GM15510 (cell line): ENCODE measurements around the gene C20orf96.

Experiments
- POLR2A ChIP-seq: IDR thresholded peaks from 3 replicates; pipeline ENCODE4 v1.6.1; 2011; ENCODE audit warnings: borderline replicate concordance; ENCODE audit not compliant: insufficient read length; ENCODE audit errors: extremely low read depth

C20orf96 gene

GRCh38 chr20:316316-317068, 25.9 kb upstream of the C20orf96 start:
- no peak for TF ChIP-seq POLR2A

DNA sequence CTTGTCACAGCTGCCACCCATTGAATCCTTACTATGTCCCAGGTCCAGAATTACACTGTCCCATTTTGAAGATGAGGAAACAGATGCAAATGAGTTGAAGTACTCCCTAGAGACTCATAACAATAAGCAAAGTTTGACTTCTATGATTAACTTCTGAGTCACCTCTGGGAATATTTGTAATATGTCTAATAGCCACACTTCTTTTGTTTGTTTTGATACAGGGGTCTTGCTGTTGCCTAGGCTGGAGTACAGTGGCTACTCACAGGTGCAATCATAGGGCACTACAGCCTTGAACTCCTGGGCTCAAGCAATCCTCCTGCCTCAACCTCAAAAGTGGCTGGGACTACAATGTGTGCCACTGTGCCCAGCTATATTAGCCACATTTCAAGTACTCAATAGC, 23.4 kb upstream of the C20orf96 start:
- TF ChIP-seq POLR2A = no peak

DNA sequence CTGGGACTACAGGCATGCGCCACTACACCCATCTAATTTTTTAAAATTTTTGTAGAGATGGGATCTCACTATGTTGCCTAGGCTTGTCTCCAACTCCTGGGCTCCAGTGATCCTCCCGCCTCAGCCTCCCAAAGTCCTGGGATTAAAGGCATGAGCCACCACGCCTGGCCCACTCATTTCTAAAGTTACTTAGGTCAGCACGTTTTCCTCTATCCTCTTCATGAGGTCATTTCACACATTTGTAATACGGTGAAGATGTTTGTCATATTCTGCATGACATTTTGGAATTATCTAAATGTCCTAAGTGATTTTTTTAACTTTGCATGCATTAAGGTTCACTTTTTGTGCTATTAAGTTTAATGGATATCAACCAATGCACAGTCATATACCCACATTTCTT, 22.9 kb upstream of the C20orf96 start:
- TF ChIP-seq POLR2A = no peak

DNA sequence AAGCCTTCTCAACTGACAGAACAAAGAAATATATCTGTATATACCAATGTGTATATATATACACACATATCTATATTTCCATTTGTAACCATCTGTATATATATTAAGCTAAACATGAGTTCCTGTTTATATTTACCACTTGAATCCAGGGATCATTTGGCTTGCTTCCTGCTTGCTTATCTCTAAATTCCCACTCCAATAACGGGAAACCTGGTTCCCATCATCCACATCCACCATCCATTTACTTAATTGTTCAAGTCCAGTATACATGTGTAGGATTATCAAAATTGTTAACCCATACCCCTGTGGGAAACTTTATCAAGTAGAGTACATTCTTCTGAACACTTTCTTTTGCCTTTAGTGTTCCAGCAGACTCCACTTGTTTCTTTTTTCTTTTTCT, 22.3 kb upstream of the C20orf96 start:
- no peak for TF ChIP-seq POLR2A

- no peak for TF ChIP-seq POLR2A
Measured at GRCh38 chr20:312067-312466, 21.5 kb upstream of the C20orf96 start.

DNA sequence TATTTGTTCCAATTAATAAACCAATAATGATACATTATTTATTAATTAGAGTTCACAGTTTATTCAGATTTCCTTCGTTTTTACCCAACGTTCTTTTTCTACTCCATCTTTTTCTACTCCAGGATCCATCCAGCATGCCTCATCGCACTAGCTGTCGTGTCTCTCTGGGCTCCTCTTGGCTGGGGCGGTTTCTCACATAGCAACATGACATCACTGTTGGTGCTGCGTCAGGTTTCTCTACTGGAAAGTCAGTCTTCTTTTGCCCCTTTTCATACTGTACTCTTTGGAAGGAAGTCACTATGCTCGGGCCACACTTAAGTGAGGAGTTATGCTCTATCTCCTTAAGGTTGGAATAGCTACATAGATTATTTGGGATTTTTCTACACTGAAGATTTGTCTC, 21.1 kb upstream of the C20orf96 start:
- no peak for TF ChIP-seq POLR2A

GRCh38 chr20:310645-311044, 20.1 kb upstream of the C20orf96 start:
- TF ChIP-seq POLR2A = no peak

DNA sequence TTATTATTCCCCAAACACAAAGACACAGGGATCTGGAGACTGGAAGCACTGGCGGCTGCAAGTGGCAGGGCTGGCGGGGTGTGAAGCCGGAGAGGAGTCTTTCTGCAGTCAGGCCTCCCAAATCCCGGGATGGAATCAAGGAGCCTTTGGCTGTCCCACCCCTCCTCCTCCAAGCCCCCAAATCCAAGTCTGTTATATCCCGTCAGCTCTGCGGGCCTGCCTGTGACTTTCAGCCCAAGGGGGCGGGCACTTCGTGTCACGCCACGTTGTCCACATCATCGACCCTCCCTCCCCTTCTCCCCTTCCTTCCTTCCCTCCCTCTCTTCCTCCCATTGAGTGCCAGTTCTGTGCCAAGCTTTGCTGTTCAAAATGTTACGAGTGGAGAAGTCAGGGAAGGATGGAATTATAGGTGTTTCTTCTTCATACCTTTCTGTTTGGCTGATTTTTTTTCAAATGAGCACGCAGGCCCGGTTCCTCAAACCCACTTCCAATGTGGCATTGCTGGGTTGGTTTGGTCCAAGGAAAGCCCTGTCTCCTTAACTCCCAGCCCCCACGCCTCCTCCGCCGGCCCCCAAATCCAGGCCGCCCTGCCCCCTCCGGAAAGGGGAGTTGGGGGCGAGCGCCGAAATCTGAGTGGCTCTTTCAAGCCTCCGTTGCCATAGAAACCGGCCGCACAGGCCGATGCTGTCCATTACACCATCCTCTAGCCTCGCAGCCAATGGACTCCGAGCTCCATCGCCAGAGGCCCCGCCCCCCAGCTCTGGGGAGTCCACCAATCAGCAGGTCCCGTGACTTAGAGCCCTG, 19.5 kb upstream of the C20orf96 start:
- no peak for TF ChIP-seq POLR2A

DNA sequence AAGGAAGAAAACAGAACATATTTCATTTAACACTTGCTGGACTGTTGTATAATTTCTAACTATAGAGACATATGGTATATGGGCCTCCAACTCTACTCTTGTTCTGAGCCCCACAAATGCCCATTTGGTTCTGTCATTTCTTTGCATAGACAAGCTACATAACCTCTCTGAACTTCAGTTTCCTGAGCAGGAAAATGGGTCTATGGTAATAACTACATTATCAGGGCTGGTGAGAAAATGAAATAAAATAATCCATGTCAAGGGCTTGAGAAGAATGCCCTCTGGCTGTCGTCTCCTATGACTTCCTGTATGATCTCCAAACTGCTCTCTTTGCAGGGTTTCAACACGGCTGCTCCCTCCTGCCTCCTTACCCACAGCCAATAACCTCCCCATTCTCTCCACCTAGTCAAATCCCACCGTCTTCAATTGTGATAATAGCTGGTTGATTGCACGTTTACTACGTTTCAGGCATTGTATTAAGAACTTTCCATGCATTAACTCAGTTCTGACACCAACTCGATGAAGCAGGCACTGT, 18.8 kb upstream of the C20orf96 start:
- no peak for TF ChIP-seq POLR2A

- no peak for TF ChIP-seq POLR2A
Measured at GRCh38 chr20:308427-309038, 18.0 kb upstream of the C20orf96 start.

GRCh38 chr20:305745-306144, 15.2 kb upstream of the C20orf96 start:
- no peak for TF ChIP-seq POLR2A

DNA sequence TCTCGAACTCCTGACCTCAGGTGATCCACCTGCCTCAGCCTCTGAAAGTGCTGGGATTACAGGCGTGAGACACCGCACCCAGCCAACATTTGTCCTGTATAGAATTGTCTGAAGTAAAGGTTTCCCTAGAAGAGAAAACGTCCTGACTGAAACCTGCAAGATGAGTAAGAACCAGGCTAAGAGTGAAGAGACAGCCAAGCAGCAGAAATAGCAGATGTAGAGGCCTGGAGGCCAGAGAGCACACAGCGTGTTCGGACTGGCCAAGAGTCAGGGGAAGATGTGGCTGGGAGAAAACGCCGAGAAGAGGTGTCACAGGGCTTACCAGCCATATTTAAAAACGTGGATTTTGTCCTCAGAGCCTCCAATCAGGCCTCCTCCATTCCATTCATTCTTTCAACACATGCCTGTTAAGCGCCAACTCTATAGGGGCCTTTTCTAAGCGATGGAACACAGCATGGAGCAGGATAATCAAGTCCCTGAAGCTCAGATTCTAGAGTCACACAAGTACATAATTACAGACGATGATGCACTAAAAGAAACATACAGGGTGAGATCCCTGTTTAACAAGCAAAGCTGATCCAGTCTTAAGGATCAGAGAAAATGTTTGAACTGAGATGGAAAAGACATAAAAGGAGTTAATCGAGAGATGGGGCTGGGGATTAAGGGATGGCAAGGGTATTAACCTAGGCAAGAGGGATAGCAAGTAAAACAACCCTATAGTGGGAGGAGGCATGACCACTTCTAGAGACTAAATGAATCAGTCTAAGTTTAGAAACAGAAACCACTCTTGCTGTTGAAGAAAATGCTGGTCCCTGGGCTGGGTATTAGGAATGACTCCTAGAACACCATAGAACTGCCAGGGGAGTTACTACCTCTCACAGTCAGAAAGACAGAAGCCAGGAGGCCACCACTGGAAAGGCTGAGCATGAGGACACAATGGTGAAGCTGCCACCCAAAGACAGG, 11.6 kb upstream of the C20orf96 start:
- no peak for TF ChIP-seq POLR2A

DNA sequence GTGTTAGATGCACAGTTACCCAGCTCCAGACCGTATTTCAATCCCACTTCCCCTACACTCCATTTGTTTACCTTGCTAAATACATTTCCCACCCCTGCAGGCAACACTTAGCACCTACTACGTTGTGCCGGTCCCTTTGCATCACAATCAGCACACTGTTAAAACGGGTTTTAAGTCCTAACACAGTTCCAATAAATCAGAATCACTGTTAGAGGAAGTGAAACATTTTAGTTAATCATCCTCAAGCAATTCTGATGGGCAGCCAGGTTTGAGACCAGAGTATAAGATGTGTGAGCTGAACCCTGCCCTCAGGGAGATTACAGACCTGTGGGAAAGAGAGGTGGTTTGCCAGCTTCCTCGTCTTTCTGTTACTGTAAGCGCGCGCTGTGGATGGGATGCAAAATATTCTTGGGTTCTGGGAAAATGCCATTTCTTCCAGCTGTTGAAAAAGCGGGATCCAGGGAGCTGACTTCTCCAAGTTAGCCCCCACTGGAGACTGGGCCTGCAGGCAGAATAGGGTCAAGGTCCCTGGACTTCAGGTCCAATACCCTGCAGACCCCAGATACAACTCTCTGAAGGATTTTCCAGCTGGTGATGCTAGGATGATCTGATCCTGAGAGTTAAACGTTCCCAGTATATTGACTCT, 9.9 kb upstream of the C20orf96 start:
- no peak for TF ChIP-seq POLR2A

DNA sequence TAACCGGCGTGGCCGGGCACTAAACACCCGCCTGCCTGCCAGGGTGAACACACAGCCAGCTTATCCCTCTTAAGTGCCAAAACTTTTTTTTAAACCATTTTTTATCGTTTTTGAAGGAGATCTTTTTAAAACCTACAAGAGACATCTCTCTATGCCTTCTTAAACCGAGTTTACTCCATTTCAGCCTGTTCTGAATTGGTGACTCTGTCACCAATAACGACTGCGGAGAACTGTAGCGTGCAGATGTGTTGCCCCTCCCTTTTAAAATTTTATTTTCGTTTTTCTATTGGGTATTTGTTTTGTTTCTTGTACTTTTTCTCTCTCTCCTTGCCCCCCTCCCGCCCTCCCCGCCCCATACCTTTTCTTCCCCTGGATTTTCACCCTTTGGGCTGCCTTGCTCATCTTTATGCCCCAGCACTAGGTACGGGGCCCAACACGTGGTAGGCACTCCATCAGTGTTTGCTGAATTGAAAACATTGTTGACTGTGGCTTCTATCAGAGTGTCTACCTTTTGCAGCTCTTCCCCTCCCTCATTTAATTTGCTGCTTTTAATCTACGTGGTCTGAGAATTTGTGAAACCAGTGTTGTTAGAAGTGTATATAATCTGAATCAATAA, 8.3 kb upstream of the C20orf96 start:
- no peak for TF ChIP-seq POLR2A
